GM12878 (cell line): ENCODE measurements around the gene TGM2. TPM values are rescaled to one million over a fixed set of nuclear protein-coding genes. Genes with fewer than 3 reads are reported as not detected.

Experiments
- ATAC-seq: fragments of 200-7000 bp; cut with Tn5 transposase; 3 replicates; pipeline ENCODE4 v1.9.1; 2020; ENCODE audit warnings: mild to moderate bottlenecking, moderate library complexity
- BruUV-seq: library from RNA; stranded (reverse); fragments of 400-500 nt; replicated peaks from 2 replicates; lab custom pipeline; 2021; lab: Mats Ljungman, UMichigan
- CTCF ChIA-PET: fragments of 300-600 bp; sonication (Branson Sonifier 250); formaldehyde crosslinking; extraction: SDS; loops from one replicate; lab custom pipeline; 2021; ENCODE audit warnings: inconsistent platforms; lab: Yijun Ruan, JAX
- POLR2A ChIA-PET: fragments of 350-600 bp; formaldehyde crosslinking; extraction: SDS; loops from one replicate; lab custom pipeline; 2021; ENCODE audit warnings: inconsistent platforms; lab: Charles Lee
- RAD21 ChIA-PET: fragments of 300-600 bp; sonication (Branson Sonifier 250); formaldehyde crosslinking; loops from one replicate; lab custom pipeline; 2023; ENCODE audit warnings: antibody characterized with exemption; ENCODE audit not compliant: unreplicated experiment; lab: Charles Lee
- SMC1A ChIA-PET: fragments of 300-600 bp; sonication (Branson Sonifier 250); formaldehyde crosslinking; loops from one replicate; lab custom pipeline; 2023; ENCODE audit not compliant: unreplicated experiment, uncharacterized antibody; lab: Charles Lee
- DNase-seq: peaks from one replicate; pipeline ENCODE4 v3.0.0-alpha.2; 2011; ENCODE audit warnings: low read depth, low spot score
- FAIRE-seq: peaks from 3 replicates; lab custom pipeline; 2011; peaks lifted over from hg19 to GRCh38; lab: Jason Lieb, UNC
- H2AFZ ChIP-seq: 2 replicates; pipeline ENCODE4 v1.6.0; 2011; ENCODE audit warnings: low read depth, low read length, control low read depth; ENCODE audit not compliant: control insufficient read depth
- H3K27ac ChIP-seq: 2 replicates; pipeline ENCODE4 v1.5.1; 2011; ENCODE audit warnings: control low read depth; ENCODE audit not compliant: control insufficient read depth, insufficient read depth
- H3K27me3 ChIP-seq, 2 experiments: replicated peaks in 1 of 2; 2 replicates each; pipeline versions ENCODE4 v1.6.0 to v1.6.1; 2011; ENCODE audit warnings: low read length in 1 of 2; ENCODE audit not compliant: control insufficient read depth in 2 of 2, insufficient read depth in 2 of 2
- H3K36me3 ChIP-seq, 2 experiments: 2 replicates each; pipeline ENCODE4 v1.5.1; 2011; ENCODE audit warnings: low read length in 1 of 2; ENCODE audit not compliant: control insufficient read depth in 2 of 2, insufficient read depth in 2 of 2
- H3K4me1 ChIP-seq: 2 replicates; pipeline ENCODE4 v1.6.1; 2011; ENCODE audit warnings: mild to moderate bottlenecking, low read length, moderate library complexity, mixed read lengths; ENCODE audit not compliant: control insufficient read depth, insufficient read depth
- H3K4me2 ChIP-seq: 2 replicates; pipeline ENCODE4 v1.6.0; 2011; ENCODE audit warnings: control low read depth; ENCODE audit not compliant: control insufficient read depth, insufficient read depth
- H3K4me3 ChIP-seq: fragments of 200-600 bp; sonication (generic); 2 replicates; pipeline ENCODE4 v1.5.1; 2016
- H3K79me2 ChIP-seq: 2 replicates; pipeline ENCODE4 v1.6.0; 2011; ENCODE audit warnings: low read length; ENCODE audit not compliant: control insufficient read depth, insufficient read depth
- H3K9ac ChIP-seq: 2 replicates; pipeline ENCODE4 v1.8.0; 2011; ENCODE audit warnings: low read length, control low read depth, mixed read lengths; ENCODE audit not compliant: control insufficient read depth, insufficient read depth
- H3K9me3 ChIP-seq: replicated peaks from 3 replicates; pipeline ENCODE4 v1.5.1; 2011; ENCODE audit warnings: mild to moderate bottlenecking, low read length; ENCODE audit not compliant: control insufficient read depth, insufficient read depth
- H4K20me1 ChIP-seq: 2 replicates; pipeline ENCODE4 v1.6.0; 2011; ENCODE audit not compliant: control insufficient read depth, insufficient read depth
- CBFB ChIP-seq: IDR thresholded peaks from 2 replicates; pipeline ENCODE4 v1.6.1; 2016; ENCODE audit warnings: antibody characterized with exemption, low read depth
- ESRRA ChIP-seq: IDR thresholded peaks from 2 replicates; pipeline ENCODE4 v1.6.1; 2012; ENCODE audit warnings: mild to moderate bottlenecking, low read length, improper control_type of control experiment
- JUND ChIP-seq: IDR thresholded peaks from 2 replicates; pipeline ENCODE4 v1.6.1; 2012; ENCODE audit warnings: low read depth, mild to moderate bottlenecking, low read length, improper control_type of control experiment, moderate library complexity
- MEF2A ChIP-seq: IDR thresholded peaks from 2 replicates; pipeline ENCODE4 v1.6.1; 2011; ENCODE audit warnings: low read depth, mild to moderate bottlenecking, low read length, moderate library complexity; ENCODE audit not compliant: insufficient read depth
- PKNOX1 ChIP-seq: fragments of 450-650 bp; IDR thresholded peaks from 2 replicates; pipeline ENCODE4 v1.6.1; 2016; ENCODE audit warnings: mild to moderate bottlenecking
- POLR2AphosphoS2 ChIP-seq: IDR thresholded peaks from 2 replicates; pipeline ENCODE4 v1.6.1; 2011; ENCODE audit warnings: low read depth, mild to moderate bottlenecking, low read length, improper control_type of control experiment, moderate library complexity
- WGBS: methylation state at CpG from one replicate; pipeline ENCODE4 v1.1.6; 2016; ENCODE audit warnings: low lambda C conversion rate; ENCODE audit not compliant: insufficient replicate concordance, insufficient coverage; ENCODE audit errors: missing lambda C conversion rate; 5-methylcytosine and 5-hydroxymethylcytosine counted together
- in situ Hi-C: fragments of 300-500 bp; cut with MboI; formaldehyde crosslinking; loops from 9 replicates; pipeline ENCODE4 v1.14.3; 2018; ENCODE audit warnings: mixed read lengths
- intact Hi-C: fragments of 100-400 bp; cut with micrococcal nuclease; formaldehyde crosslinking; loops from one replicate; pipeline ENCODE4 v1.14.2; 2022; ENCODE audit not compliant: unreplicated experiment
- polyA plus RNA-seq, 11 experiments: library from polyadenylated mRNA; depleted of rRNA in 4 of 11; unstranded in 6 of 11; stranded (reverse) in 5 of 11; fragments of >200 nt; fragmentation: Nextera tagmentation in 4 of 11; fragmentation: Illumina TruSeq in 1 of 11; extraction: Ambion mirVana in 4 of 11; extraction: Trizol in 1 of 11; gene quantifications; 1 replicate in 1 of 11; 2 replicates in 10 of 11; pipeline versions ENCODE4 v1.2.1 to v1.2.3, GENCODE V29; 2011 to 2016; ENCODE audit warnings: inconsistent platforms in 2 of 11, missing spikeins in 2 of 11, low read depth in 1 of 11
- total RNA-seq, 4 experiments: library from RNA; depleted of rRNA in 3 of 4; stranded (reverse); fragments of >200 nt in 3 of 4; fragmentation: Illumina TruSeq in 1 of 4; extraction: Trizol in 1 of 4; gene quantifications; 2 replicates each; pipeline versions ENCODE4 v1.2.1 to v1.2.3, GENCODE V29; 2013 to 2021

TGM2 gene
- total and polyA plus RNA-seq, 10 of the 15 experiments (the other 5 are each of a cell fraction or from before 2014, with no cell fraction given): 0.11 to 1.9 (median 0.51) TPM

- no peaks in the 10 kb centered on the region for H3K36me3 ChIP-seq
- 62% methylated on average over 12 of the region's 12 CpGs for WGBS
- intact Hi-C loops (no loop called here), in situ Hi-C loops (no loop called here)
- H3K4me2 ChIP-seq: no peak overlapping the region
- no peak for ATAC-seq
- no peak overlapping the region for H2AFZ ChIP-seq
- ChIA-PET CTCF (interaction anchor here (0.8 to 2.3 kb wide), 3 partner anchors 12 to 81 kb away, joined by 3 to 9 read pairs (median 4); no protein-coding TSS in a partner anchor), SMC1A (interaction anchor here (1.3 to 1.6 kb wide), 2 partner anchors 24 to 67 kb away, joined by 3 read pairs; no protein-coding TSS in a partner anchor), RAD21 (interaction anchor here (1.3 kb wide), 1 partner anchor 11 kb away, joined by 3 read pairs; no protein-coding TSS in a partner anchor), POLR2A (interaction anchor here (0.8 kb wide), 1 partner anchor 9 kb away, joined by 3 read pairs; no protein-coding TSS in a partner anchor)
- H3K9ac ChIP-seq: no peak overlapping the region
- no peak overlapping the region for H3K4me3 ChIP-seq
- no peak overlapping the region for H3K27ac ChIP-seq
- no peak for FAIRE-seq
- no TSS peak for BruUV-seq
- H3K9me3 ChIP-seq: no peaks in the 10 kb centered on the region
- H3K79me2 ChIP-seq: no peaks in the 10 kb centered on the region
- no peaks in the 10 kb centered on the region for H4K20me1 ChIP-seq
- peaks cover 4% of the 10 kb centered on the region; the same call in 1 of the 2 replicates for H3K4me1 ChIP-seq
- no peaks in the 10 kb centered on the region; a peak in 1 of 4 replicates for H3K27me3 ChIP-seq
- TF ChIP-seq CBFB (no peak), JUND (no peak), MEF2A (no peak), ESRRA (no peak), POLR2AphosphoS2 (no peak), PKNOX1 (peak; percentile 39; the same call in 1 of the 2 replicates)
- no peak for DNase-seq
These were observed 24.9 kb downstream of the TGM2 start for GRCh38 chr20:38139977-38140753.
